Endodermal cell (in vitro differentiated cells): ENCODE results near the gene LRMDA. TPM values are rescaled to one million over a fixed set of nuclear protein-coding genes. Genes with fewer than 3 reads are reported as not detected.

Experiments
- DNase-seq: peaks from one replicate; pipeline ENCODE4 v3.0.0-alpha.2; 2017
- H3K27ac ChIP-seq: 2 replicates; pipeline ENCODE4 v1.5.1; 2013; ENCODE audit warnings: mild to moderate bottlenecking, low read depth, low read length, moderate library complexity
- H3K27me3 ChIP-seq: 2 replicates; pipeline ENCODE4 v1.6.1; 2013; ENCODE audit warnings: mild to moderate bottlenecking, low read length, moderate library complexity; ENCODE audit not compliant: insufficient read depth, control insufficient read depth, poor library complexity, severe bottlenecking
- H3K36me3 ChIP-seq: 2 replicates; pipeline ENCODE4 v1.7.0; 2013; ENCODE audit warnings: mild to moderate bottlenecking, low read length, moderate library complexity; ENCODE audit not compliant: control insufficient read depth, insufficient read depth
- H3K4me1 ChIP-seq: one replicate; pipeline ENCODE4 v1.7.0; 2013; ENCODE audit warnings: low read length; ENCODE audit not compliant: control insufficient read depth, insufficient read depth
- H3K4me3 ChIP-seq: 2 replicates; pipeline ENCODE4 v1.5.1; 2013; ENCODE audit warnings: mild to moderate bottlenecking, low read length, moderate library complexity
- H3K9ac ChIP-seq: 2 replicates; pipeline ENCODE4 v1.6.1; 2013; ENCODE audit warnings: mild to moderate bottlenecking, low read length, moderate library complexity; ENCODE audit not compliant: poor library complexity, severe bottlenecking; ENCODE audit errors: extremely low read depth
- H3K9me3 ChIP-seq: 2 replicates; pipeline ENCODE4 v1.6.1; 2013; ENCODE audit warnings: mild to moderate bottlenecking, low read length, moderate library complexity; ENCODE audit not compliant: control insufficient read depth
- H3K27ac Mint-ChIP-seq: 2 replicates; pipeline ENCODE4 v1.8.0; 2020; ENCODE audit warnings: mixed read lengths
- H3K27me3 Mint-ChIP-seq: 2 replicates; pipeline ENCODE4 v1.8.0; 2021; ENCODE audit warnings: mild to moderate bottlenecking, mixed read lengths; ENCODE audit not compliant: insufficient read depth
- H3K36me3 Mint-ChIP-seq: 2 replicates; pipeline ENCODE4 v1.8.0; 2020; ENCODE audit warnings: low read depth, mixed read lengths
- H3K4me1 Mint-ChIP-seq: 2 replicates; pipeline ENCODE4 v1.8.0; 2020; ENCODE audit warnings: mixed read lengths
- H3K4me3 Mint-ChIP-seq: 2 replicates; pipeline ENCODE4 v1.8.0; 2020; ENCODE audit warnings: mild to moderate bottlenecking, moderate library complexity, mixed read lengths
- H3K9me3 Mint-ChIP-seq: 2 replicates; pipeline ENCODE4 v1.8.0; 2020; ENCODE audit warnings: mild to moderate bottlenecking, mixed read lengths
- CTCF ChIP-seq: fragments of 200-600 bp; sonication (generic); conservative IDR thresholded peaks from 2 replicates; pipeline ENCODE4 v1.5.0; 2021; ENCODE audit warnings: antibody characterized with exemption, mild to moderate bottlenecking
- WGBS, 2 experiments: methylation state at CpG; one replicate each; pipeline versions ENCODE4 v1.1.5 to v1.1.7; 2013; ENCODE audit warnings: missing lambda C conversion rate in 2 of 2, mixed read lengths in 1 of 2; ENCODE audit not compliant: insufficient coverage in 1 of 2, insufficient read length in 1 of 2; 5-methylcytosine and 5-hydroxymethylcytosine counted together
- total RNA-seq, 2 donors: library from RNA; stranded (reverse); fragmentation: NEBNext Ultra II Directional in 1 of 2; extraction: Animal tissue kit (Norgen Biotek cat#: 25700) in 1 of 2; gene quantifications; 2 replicates in 1 of 2; 3 replicates in 1 of 2; pipeline ENCODE4 v1.2.1, GENCODE V29; 2021

LRMDA gene
- total RNA-seq, 2 donors from 2014 or later = 1.7 to 5.1 TPM

- H3K27ac ChIP-seq = no peak overlapping the region
- H3K27me3 ChIP-seq = no peaks in the 10 kb centered on the region
- H3K9me3 Mint-ChIP-seq = peaks cover 3% of the 10 kb centered on the region
- WGBS, 2 experiments = 82% methylated on average over 2 of the region's 2 CpGs; no CpG with 5 or more reads in 1 of the 2 experiments
- no peak overlapping the region for H3K4me3 ChIP-seq
- no peak overlapping the region for H3K27ac Mint-ChIP-seq
- no peak for DNase-seq
- no peaks in the 10 kb centered on the region for H3K9me3 ChIP-seq
- no peaks in the 10 kb centered on the region for H3K4me1 ChIP-seq
- no peak for TF ChIP-seq CTCF
- H3K27me3 Mint-ChIP-seq = peaks cover 4% of the 10 kb centered on the region
- no peak overlapping the region for H3K4me3 Mint-ChIP-seq
- H3K36me3 ChIP-seq = no peaks in the 10 kb centered on the region
- H3K36me3 Mint-ChIP-seq = no peaks in the 10 kb centered on the region
- no peaks in the 10 kb centered on the region for H3K4me1 Mint-ChIP-seq
- no peak overlapping the region for H3K9ac ChIP-seq
Observed at GRCh38 chr10:75944061-75944460, 512.6 kb downstream of the LRMDA start.

GRCh38 chr10:75948583-75948982 is 517.2 kb downstream of the LRMDA start:
- Mint-ChIP-seq H3K9me3 (peaks cover 3% of the 10 kb centered on the region), H3K36me3 (no peaks in the 10 kb centered on the region), H3K27ac (no peak overlapping the region), H3K4me3 (no peak overlapping the region), H3K27me3 (no peaks in the 10 kb centered on the region), H3K4me1 (no peaks in the 10 kb centered on the region)
- no peak overlapping the region for H3K27ac ChIP-seq
- no peak overlapping the region for H3K4me3 ChIP-seq
- WGBS, 2 experiments = 95 to 100% methylated on average over 1 to 3 of the region's 3 CpGs
- H3K27me3 ChIP-seq = no peaks in the 10 kb centered on the region
- H3K9me3 ChIP-seq = no peaks in the 10 kb centered on the region
- H3K36me3 ChIP-seq = no peaks in the 10 kb centered on the region
- no peaks in the 10 kb centered on the region for H3K4me1 ChIP-seq
- no peak for DNase-seq
- H3K9ac ChIP-seq = no peak overlapping the region
- no peak for TF ChIP-seq CTCF

- Mint-ChIP-seq H3K27ac (no peak overlapping the region), H3K4me3 (no peak overlapping the region), H3K9me3 (no peaks in the 10 kb centered on the region), H3K36me3 (no peaks in the 10 kb centered on the region), H3K4me1 (no peaks in the 10 kb centered on the region), H3K27me3 (no peaks in the 10 kb centered on the region)
- Histone ChIP-seq H3K36me3 (no peaks in the 10 kb centered on the region), H3K9me3 (no peaks in the 10 kb centered on the region), H3K27ac (no peak overlapping the region), H3K27me3 (no peaks in the 10 kb centered on the region), H3K4me3 (no peak overlapping the region), H3K4me1 (no peaks in the 10 kb centered on the region), H3K9ac (no peak overlapping the region)
- no peak for DNase-seq
- no peak for TF ChIP-seq CTCF
- WGBS, 2 experiments = 90% methylated on average over 1 of the region's 2 CpGs; no CpG with 5 or more reads in 1 of the 2 experiments
Observed at GRCh38 chr10:75950307-75950706, 518.9 kb downstream of the LRMDA start.
